Naive thymus-derived CD4-positive, alpha-beta T cell (primary cell): Measurements from ENCODE around the gene HS6ST3. TPM values are rescaled to one million over a fixed set of nuclear protein-coding genes. Genes with fewer than 3 reads are reported as not detected.

Source experiments
- ATAC-seq: fragments of 150-1000 bp; cut with Tn5 transposase; 2 replicates; pipeline ENCODE4 v1.10.0; 2021; ENCODE audit warnings: mild to moderate bottlenecking, moderate library complexity
- CTCF ChIA-PET: fragments of 350-600 bp; sonication (Branson Sonifier 250); formaldehyde crosslinking; loops from one replicate; lab custom pipeline; 2021; ENCODE audit warnings: antibody characterized with exemption; lab: Charles Lee
- POLR2A ChIA-PET: fragments of 350-600 bp; sonication (Branson Sonifier 250); formaldehyde crosslinking; loops from one replicate; lab custom pipeline; 2021; ENCODE audit warnings: antibody characterized with exemption, inconsistent platforms; lab: Charles Lee
- DNase-seq, 9 donors: peaks; one replicate each; pipeline versions ENCODE4 v3.0.0 to v3.0.0-alpha.2; 2020 to 2022; ENCODE audit warnings: mixed read lengths in 1 of 9
- H3K27ac ChIP-seq: one replicate; pipeline ENCODE4 v1.7.0; 2013; ENCODE audit warnings: mild to moderate bottlenecking, low read depth, low read length, moderate library complexity
- H3K27me3 ChIP-seq, 2 donors: one replicate each; pipeline ENCODE4 v1.7.0; 2013; ENCODE audit warnings: low read length in 2 of 2, mild to moderate bottlenecking in 2 of 2, moderate library complexity in 2 of 2; ENCODE audit not compliant: control insufficient read depth in 2 of 2, insufficient read depth in 2 of 2
- H3K36me3 ChIP-seq, 3 experiments: 1 replicate in 2 of 3; 2 replicates in 1 of 3; pipeline ENCODE4 v1.7.0; 2013; ENCODE audit warnings: low read length in 3 of 3, mild to moderate bottlenecking in 3 of 3, moderate library complexity in 1 of 3; ENCODE audit not compliant: insufficient read depth in 3 of 3, control insufficient read depth in 2 of 3
- H3K4me1 ChIP-seq, 2 donors: one replicate each; pipeline ENCODE4 v1.7.0; 2013; ENCODE audit warnings: low read length in 2 of 2, mild to moderate bottlenecking in 2 of 2, moderate library complexity in 1 of 2; ENCODE audit not compliant: control insufficient read depth in 2 of 2, insufficient read depth in 2 of 2
- H3K4me3 ChIP-seq: 2 replicates; pipeline ENCODE4 v1.7.0; 2013; ENCODE audit warnings: mild to moderate bottlenecking, low read length
- H3K9me3 ChIP-seq, 3 experiments: 1 replicate in 2 of 3; 2 replicates in 1 of 3; pipeline ENCODE4 v1.7.0; 2013; ENCODE audit warnings: low read length in 3 of 3; ENCODE audit not compliant: control insufficient read depth in 2 of 3
- H3K27ac Mint-ChIP-seq, 9 donors: one replicate each; pipeline ENCODE4 v1.8.0; 2020 to 2022; ENCODE audit warnings: mixed read lengths in 9 of 9, mild to moderate bottlenecking in 8 of 9, moderate library complexity in 5 of 9, inconsistent platforms in 2 of 9
- H3K27me3 Mint-ChIP-seq, 5 donors: one replicate each; pipeline ENCODE4 v1.8.0; 2021 to 2022; ENCODE audit warnings: mixed read lengths in 5 of 5, mild to moderate bottlenecking in 1 of 5
- H3K36me3 Mint-ChIP-seq, 5 donors: one replicate each; pipeline ENCODE4 v1.8.0; 2020 to 2022; ENCODE audit warnings: mixed read lengths in 5 of 5, mild to moderate bottlenecking in 3 of 5, inconsistent platforms in 1 of 5
- H3K4me1 Mint-ChIP-seq, 7 donors: one replicate each; pipeline ENCODE4 v1.8.0; 2020 to 2022; ENCODE audit warnings: mixed read lengths in 7 of 7, mild to moderate bottlenecking in 3 of 7, inconsistent platforms in 1 of 7
- H3K4me3 Mint-ChIP-seq, 10 donors: one replicate each; pipeline ENCODE4 v1.8.0; 2020 to 2022; ENCODE audit warnings: mild to moderate bottlenecking in 10 of 10, mixed read lengths in 10 of 10, moderate library complexity in 6 of 10, inconsistent platforms in 2 of 10
- H3K9me3 Mint-ChIP-seq, 11 donors: one replicate each; pipeline ENCODE4 v1.8.0; 2020 to 2022; ENCODE audit warnings: mixed read lengths in 11 of 11, mild to moderate bottlenecking in 4 of 11, inconsistent platforms in 1 of 11, moderate library complexity in 1 of 11
- intact Hi-C, 2 donors: fragments of 100-400 bp; cut with micrococcal nuclease; formaldehyde crosslinking; loops; one replicate each; pipeline ENCODE4 v1.15.1; 2023
- polyA plus RNA-seq, 2 donors: library from polyadenylated mRNA; unstranded; fragments of 300-500 nt; fragmentation: Illumina TruSeq; gene quantifications; one replicate each; pipeline ENCODE4 v1.2.3, GENCODE V29; 2021
- total RNA-seq, 6 experiments: library from RNA in 5 of 6; stranded (reverse) in 5 of 6; gene quantifications; 1 replicate in 5 of 6; 2 replicates in 1 of 6; pipeline ENCODE4 v1.2.3 and lab custom pipeline; 2021 to 2026

HS6ST3 gene
- total and polyA plus RNA-seq, 7 experiments from 2014 or later = not detected

DNA sequence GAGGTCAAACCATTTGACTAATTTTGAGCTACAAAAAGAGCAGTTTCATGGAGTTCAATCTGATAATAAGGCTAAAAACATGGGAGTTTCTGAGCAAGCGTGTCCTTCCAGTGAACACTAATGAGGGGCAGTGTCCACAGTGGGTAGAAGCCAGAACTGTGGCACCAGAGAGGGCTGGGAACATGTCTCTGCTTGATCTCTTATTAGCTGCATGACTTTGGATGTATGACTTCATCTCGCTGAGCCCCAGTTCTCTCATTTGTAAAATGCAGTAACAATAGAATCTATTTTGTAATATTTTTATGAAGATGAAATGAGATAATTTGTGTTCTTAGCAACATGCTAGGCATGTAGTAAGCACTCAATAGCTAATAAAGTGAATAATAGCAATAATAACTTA is 69.8 kb downstream of the HS6ST3 start:
- ATAC-seq (no peak), DNase-seq (no peak)
- intact Hi-C loops = no loop called here
- Histone ChIP-seq H3K27me3 (no peaks in the 10 kb centered on the region), H3K4me3 (no peak overlapping the region), H3K36me3 (no peaks in the 10 kb centered on the region), H3K27ac (no peak overlapping the region), H3K4me1 (no peaks in the 10 kb centered on the region), H3K9me3 (no peaks in the 10 kb centered on the region)
- POLR2A ChIA-PET = no interaction called here
- Mint-ChIP-seq H3K4me3 (no peak overlapping the region), H3K4me1 (no peaks in the 10 kb centered on the region), H3K36me3 (no peaks in the 10 kb centered on the region), H3K9me3 (peaks cover 0 to 12% (median 0%) of the 10 kb centered on the region in 11 donors), H3K27me3 (peaks cover 0 to 6% (median 0%) of the 10 kb centered on the region in 5 donors), H3K27ac (no peak overlapping the region)
- CTCF ChIA-PET = no interaction called here

DNA sequence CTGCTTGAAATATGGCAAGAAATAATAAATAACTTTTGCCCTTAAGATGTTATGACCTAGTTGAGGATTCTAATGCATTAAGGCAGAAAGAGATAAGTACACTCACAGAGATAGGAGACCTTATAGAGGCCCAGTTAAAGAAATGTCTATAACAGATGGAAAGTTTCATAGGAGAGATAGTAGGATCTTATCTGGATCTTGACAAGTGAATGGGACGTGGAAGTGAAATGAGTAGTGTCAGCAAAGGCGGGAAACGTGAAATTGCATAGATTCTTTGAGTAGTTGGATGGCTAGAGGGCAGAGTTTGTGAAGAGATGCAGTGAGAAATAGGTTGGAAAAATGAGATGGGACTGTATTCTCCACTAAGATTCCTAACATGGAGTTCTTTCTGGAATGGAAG is 71.2 kb downstream of the HS6ST3 start:
- H3K9me3 ChIP-seq = no peaks in the 10 kb centered on the region
- H3K27me3 ChIP-seq = no peaks in the 10 kb centered on the region
- H3K36me3 ChIP-seq = no peaks in the 10 kb centered on the region
- Mint-ChIP-seq H3K27me3 (peaks cover 0 to 6% (median 0%) of the 10 kb centered on the region in 5 donors), H3K4me3 (no peak overlapping the region), H3K9me3 (peaks cover 0 to 16% (median 0%) of the 10 kb centered on the region in 11 donors), H3K36me3 (no peaks in the 10 kb centered on the region), H3K4me1 (no peaks in the 10 kb centered on the region), H3K27ac (no peak overlapping the region)
- no peak overlapping the region for H3K27ac ChIP-seq
- intact Hi-C loops = no loop called here
- POLR2A ChIA-PET = no interaction called here
- H3K4me1 ChIP-seq = no peaks in the 10 kb centered on the region
- DNase-seq = no peak
- ATAC-seq = no peak
- H3K4me3 ChIP-seq = no peak overlapping the region
- CTCF ChIA-PET = no interaction called here

DNA sequence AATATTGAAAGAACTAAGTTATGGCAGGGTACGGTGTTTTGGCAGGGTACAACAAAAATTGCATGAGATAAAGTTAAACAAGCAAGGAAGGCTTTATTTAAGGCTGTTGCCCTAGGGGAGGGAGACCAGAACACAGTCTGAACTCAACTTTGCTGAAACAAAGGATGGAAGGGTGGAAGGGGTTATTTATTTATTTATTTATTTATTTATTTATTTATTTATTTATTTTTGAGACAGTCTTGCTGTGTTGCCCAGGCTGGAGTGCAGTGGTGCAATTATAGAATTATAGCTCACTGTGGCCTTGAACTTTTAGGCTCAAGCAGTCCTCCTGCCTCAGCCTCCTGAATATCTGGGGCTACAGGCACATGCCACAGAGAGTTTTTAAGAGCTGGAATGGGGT is 75.9 kb downstream of the HS6ST3 start:
- Mint-ChIP-seq H3K9me3 (peaks cover 0 to 4% (median 0%) of the 10 kb centered on the region in 11 donors), H3K36me3 (no peaks in the 10 kb centered on the region), H3K27me3 (no peaks in the 10 kb centered on the region), H3K4me1 (no peaks in the 10 kb centered on the region), H3K4me3 (no peak overlapping the region), H3K27ac (no peak overlapping the region)
- intact Hi-C loops = no loop called here
- Histone ChIP-seq H3K27me3 (no peaks in the 10 kb centered on the region), H3K9me3 (no peaks in the 10 kb centered on the region), H3K4me1 (no peaks in the 10 kb centered on the region), H3K27ac (no peak overlapping the region), H3K36me3 (no peaks in the 10 kb centered on the region), H3K4me3 (no peak overlapping the region)
- DNase-seq (no peak), ATAC-seq (no peak)
- CTCF ChIA-PET = no interaction called here
- POLR2A ChIA-PET = no interaction called here

DNA sequence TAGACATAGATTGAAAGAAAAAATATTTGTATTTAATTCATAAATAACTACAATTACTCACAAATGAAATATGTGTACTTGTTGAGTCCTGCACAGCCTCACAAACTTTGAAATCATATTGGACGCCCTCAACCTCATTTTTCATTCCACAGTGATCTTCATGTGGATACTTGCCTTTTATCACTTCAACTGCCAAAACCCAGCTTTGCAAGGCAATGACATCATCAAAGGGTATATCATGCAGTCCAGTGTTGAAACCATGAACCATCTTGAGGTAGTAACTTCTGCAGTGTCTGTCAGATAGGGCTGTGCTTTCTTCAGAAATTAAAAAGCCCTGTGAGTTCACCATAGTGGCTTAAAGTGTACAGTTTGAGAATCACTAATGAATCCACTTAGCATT is 82.2 kb downstream of the HS6ST3 start:
- Histone ChIP-seq H3K4me3 (no peak overlapping the region), H3K9me3 (no peaks in the 10 kb centered on the region)

GRCh38 chr13:96178759-96179158 is 88.9 kb downstream of the HS6ST3 start:
- no peaks in the 10 kb centered on the region for H3K4me1 ChIP-seq
- Mint-ChIP-seq H3K36me3 (no peaks in the 10 kb centered on the region), H3K4me3 (no peak overlapping the region), H3K9me3 (peaks cover 0 to 16% (median 1%) of the 10 kb centered on the region in 11 donors), H3K27me3 (peaks cover 0 to 4% (median 0%) of the 10 kb centered on the region in 5 donors), H3K27ac (no peak overlapping the region), H3K4me1 (no peaks in the 10 kb centered on the region)
- intact Hi-C loops = no loop called here
- H3K27ac ChIP-seq = no peak overlapping the region
- no peaks in the 10 kb centered on the region for H3K9me3 ChIP-seq
- DNase-seq (no peak), ATAC-seq (no peak)
- POLR2A ChIA-PET = no interaction called here
- CTCF ChIA-PET = no interaction called here
- no peaks in the 10 kb centered on the region for H3K27me3 ChIP-seq
- no peak overlapping the region for H3K4me3 ChIP-seq
- no peaks in the 10 kb centered on the region for H3K36me3 ChIP-seq

More for the DNA sequence above, 82.2 kb downstream of the HS6ST3 start:
- ChIA-PET POLR2A (no interaction called here), CTCF (no interaction called here)
- Histone ChIP-seq H3K4me1 (no peaks in the 10 kb centered on the region), H3K27ac (no peak overlapping the region), H3K36me3 (no peaks in the 10 kb centered on the region), H3K27me3 (no peaks in the 10 kb centered on the region)
- Mint-ChIP-seq H3K9me3 (peaks cover 0 to 11% (median 0%) of the 10 kb centered on the region in 11 donors), H3K27me3 (peaks cover 0 to 4% (median 0%) of the 10 kb centered on the region in 5 donors), H3K27ac (no peak overlapping the region), H3K4me1 (no peaks in the 10 kb centered on the region), H3K4me3 (no peak overlapping the region), H3K36me3 (no peaks in the 10 kb centered on the region)
- ATAC-seq (no peak), DNase-seq (no peak)
- intact Hi-C loops = no loop called here

GRCh38 chr13:96179309-96179708 is 89.4 kb downstream of the HS6ST3 start:
- Histone ChIP-seq H3K9me3 (no peaks in the 10 kb centered on the region), H3K27me3 (no peaks in the 10 kb centered on the region), H3K4me3 (no peak overlapping the region), H3K36me3 (no peaks in the 10 kb centered on the region), H3K27ac (no peak overlapping the region), H3K4me1 (no peaks in the 10 kb centered on the region)
- peaks cover 0 to 16% (median 2%) of the 10 kb centered on the region in 11 donors for H3K9me3 Mint-ChIP-seq
- peaks cover 0 to 4% (median 0%) of the 10 kb centered on the region in 5 donors for H3K27me3 Mint-ChIP-seq
- ChIA-PET CTCF (no interaction called here), POLR2A (no interaction called here)
- DNase-seq = no peak
- no peak overlapping the region for H3K4me3 Mint-ChIP-seq
- intact Hi-C loops = no loop called here
- H3K36me3 Mint-ChIP-seq = no peaks in the 10 kb centered on the region
- no peak for ATAC-seq
- H3K27ac Mint-ChIP-seq = no peak overlapping the region
- no peaks in the 10 kb centered on the region for H3K4me1 Mint-ChIP-seq

DNA sequence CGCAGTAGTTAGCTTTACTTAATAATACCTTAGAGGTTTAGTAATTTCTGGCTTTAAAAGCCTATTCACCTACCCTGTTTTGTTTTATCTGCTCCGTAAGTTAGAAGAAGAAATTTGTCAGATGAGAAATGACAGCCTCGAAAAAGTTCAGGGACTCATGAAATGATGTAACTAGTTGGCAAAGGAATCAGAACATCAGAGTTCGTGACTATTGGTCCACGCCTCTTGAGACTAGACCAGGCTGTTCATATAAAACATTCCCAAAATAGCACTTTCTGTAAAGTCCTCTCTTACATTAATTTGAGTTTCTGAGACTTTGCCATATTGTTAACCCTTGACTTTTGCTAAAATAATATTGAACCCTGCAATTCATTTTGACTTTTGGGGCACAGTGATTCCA is 92.0 kb downstream of the HS6ST3 start:
- H3K4me3 ChIP-seq = no peak overlapping the region
- no peaks in the 10 kb centered on the region for H3K36me3 Mint-ChIP-seq
- no peak overlapping the region for H3K4me3 Mint-ChIP-seq
- intact Hi-C loops = no loop called here
- H3K27me3 ChIP-seq = no peaks in the 10 kb centered on the region
- ATAC-seq (no peak), DNase-seq (no peak)
- H3K36me3 ChIP-seq = no peaks in the 10 kb centered on the region
- no peaks in the 10 kb centered on the region for H3K27me3 Mint-ChIP-seq
- ChIA-PET POLR2A (no interaction called here), CTCF (no interaction called here)
- no peaks in the 10 kb centered on the region for H3K4me1 ChIP-seq
- no peaks in the 10 kb centered on the region for H3K4me1 Mint-ChIP-seq
- H3K27ac Mint-ChIP-seq = no peak overlapping the region
- no peak overlapping the region for H3K27ac ChIP-seq
- peaks cover 0 to 17% (median 3%) of the 10 kb centered on the region in 11 donors for H3K9me3 Mint-ChIP-seq
- H3K9me3 ChIP-seq = no peaks in the 10 kb centered on the region
